ENCODE data around the gene VASP.
"Not testable (repeated sequence)": the region's sequence is repeated elsewhere in the genome, so short reads cannot be mapped to it uniquely, and the experiment has no call there.

VASP gene

GRCh38 chr19:45497791-45498190 lies 9.5 kb upstream of the VASP start:
- DNase-seq (ENCODE audit: low read depth, low spot score): no peak

GRCh38 chr19:45498411-45499195 lies 8.7 kb upstream of the VASP start, which contains the start of gene PPM1N:
TSS of gene PPM1N (plus strand) at chr19:45498443. CDS start at chr19:45498473, 30 bp downstream.
- no peak for DNase-seq (ENCODE audit: low read depth, low spot score)

- no peak for DNase-seq (ENCODE audit: low read depth, low spot score)
Observed at GRCh38 chr19:45499196-45500180, 7.8 kb upstream of the VASP start.

- no peak for DNase-seq (ENCODE audit: low read depth, low spot score)
Observed at GRCh38 chr19:45500918-45501729, 6.2 kb upstream of the VASP start.

- DNase-seq (ENCODE audit: low read depth, low spot score): no peak
Observed at GRCh38 chr19:45501730-45502014, 5.6 kb upstream of the VASP start.

- no peak for DNase-seq (ENCODE audit: low read depth, low spot score)
Observed at GRCh38 chr19:45502111-45502510, 5.2 kb upstream of the VASP start.

- DNase-seq (ENCODE audit: low read depth, low spot score): no peak
Observed at GRCh38 chr19:45503909-45504308, 3.4 kb upstream of the VASP start.

GRCh38 chr19:45505151-45505995 lies 1.9 kb upstream of the VASP start:
- DNase-seq (ENCODE audit: low read depth, low spot score): no peak

- no peak for DNase-seq (ENCODE audit: low read depth, low spot score)
Observed at GRCh38 chr19:45505996-45506245, 1.4 kb upstream of the VASP start.

- DNase-seq (ENCODE audit: low read depth, low spot score): peak; percentile 97
Observed at GRCh38 chr19:45506246-45506988, 862 bp upstream of the VASP start.

- DNase-seq (ENCODE audit: low read depth, low spot score): no peak
Observed at GRCh38 chr19:45507872-45508416, 665 bp downstream of the VASP start.

- no peak for DNase-seq (ENCODE audit: low read depth, low spot score)
Observed at GRCh38 chr19:45508417-45508860, 1.2 kb downstream of the VASP start.

GRCh38 chr19:45508861-45509691 lies 1.8 kb downstream of the VASP start:
- DNase-seq (ENCODE audit: low read depth, low spot score): no peak

GRCh38 chr19:45509692-45510015 lies 2.4 kb downstream of the VASP start:
- DNase-seq (ENCODE audit: low read depth, low spot score): no peak

- not testable (repeated sequence) for DNase-seq (ENCODE audit: low read depth, low spot score)
Observed at GRCh38 chr19:45510352-45510751, 3.1 kb downstream of the VASP start.

GRCh38 chr19:45511074-45511473 lies 3.8 kb downstream of the VASP start:
- DNase-seq (ENCODE audit: low read depth, low spot score): no peak

GRCh38 chr19:45512881-45513483 lies 5.7 kb downstream of the VASP start:
- DNase-seq (ENCODE audit: low read depth, low spot score): no peak

- DNase-seq (ENCODE audit: low read depth, low spot score): no peak
Observed at GRCh38 chr19:45514376-45515051, 7.2 kb downstream of the VASP start.

Data from activated CD4-positive, CD25-positive, alpha-beta regulatory T cell treated with anti-CD3 and anti-CD28 coated beads, Interleukin-2, amount 50 U/mL, for 16 hours (primary cell).